HG03025 (cell line): ENCODE data around the gene BCAP31.
"Not testable (repeated sequence)": the region's sequence is repeated elsewhere in the genome, so short reads cannot be mapped to it uniquely, and the experiment has no call there.

Experiments used
- ATAC-seq: cut with Tn5 transposase; IDR thresholded peaks from one replicate; pipeline ENCODE4 v1.9.1; 2021; ENCODE audit warnings: mild to moderate bottlenecking, moderate library complexity; ENCODE audit not compliant: unreplicated experiment, low FRiP score

The BCAP31 gene

DNA sequence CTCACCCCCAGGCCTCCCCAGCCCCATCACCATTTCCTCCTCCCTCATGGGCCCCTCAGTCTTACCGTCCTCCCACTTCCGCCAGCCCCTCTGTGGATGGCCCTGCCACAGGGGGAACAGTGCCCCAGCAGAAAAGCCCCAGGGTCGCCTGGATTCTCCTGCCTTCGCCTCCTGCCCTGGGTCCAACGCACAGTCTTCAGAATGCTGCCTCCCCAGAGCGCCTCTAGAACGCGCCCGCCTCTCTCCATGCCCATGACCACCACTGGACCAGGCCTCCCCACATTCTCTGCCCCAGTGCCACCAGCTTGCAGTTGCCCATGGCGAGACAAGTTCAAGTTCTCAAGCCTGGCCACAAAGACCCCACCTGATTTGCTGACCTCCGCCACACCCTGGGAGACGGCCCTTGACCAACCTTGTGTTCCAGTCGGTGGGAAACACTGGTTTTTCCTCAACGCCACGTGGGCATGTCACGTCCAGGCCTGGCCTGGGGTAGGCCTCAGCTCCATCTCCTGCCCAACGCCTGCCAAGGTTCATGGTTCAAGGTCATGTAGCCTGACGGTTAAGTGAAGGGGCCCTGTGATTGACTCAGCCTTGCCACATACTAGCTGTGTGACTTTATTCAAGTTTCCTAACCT lies 39.2 kb upstream of the BCAP31 start:
- no peak for ATAC-seq

GRCh38 chrX:153762626-153763173 lies 38.5 kb upstream of the BCAP31 start:
- no peak for ATAC-seq

DNA sequence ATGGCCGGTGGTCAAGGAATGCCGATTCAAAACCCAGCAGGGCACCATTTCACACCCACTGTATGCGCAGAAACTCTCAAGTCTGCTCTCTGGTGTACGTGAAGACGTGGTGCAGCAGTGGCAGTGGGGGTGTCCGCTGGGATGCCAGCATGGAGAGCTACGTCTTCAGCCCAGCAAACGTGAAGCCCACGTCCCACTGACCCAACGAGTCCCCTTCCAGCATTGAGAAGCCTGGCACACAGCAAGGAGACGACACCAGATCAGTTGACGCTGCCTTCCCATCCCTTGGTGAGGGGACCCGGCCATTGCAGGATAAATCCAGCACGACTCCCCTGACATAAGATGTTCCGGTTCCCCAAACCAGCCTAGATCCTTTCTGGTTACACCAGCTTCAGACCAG lies 37.7 kb upstream of the BCAP31 start:
- no peak for ATAC-seq

DNA sequence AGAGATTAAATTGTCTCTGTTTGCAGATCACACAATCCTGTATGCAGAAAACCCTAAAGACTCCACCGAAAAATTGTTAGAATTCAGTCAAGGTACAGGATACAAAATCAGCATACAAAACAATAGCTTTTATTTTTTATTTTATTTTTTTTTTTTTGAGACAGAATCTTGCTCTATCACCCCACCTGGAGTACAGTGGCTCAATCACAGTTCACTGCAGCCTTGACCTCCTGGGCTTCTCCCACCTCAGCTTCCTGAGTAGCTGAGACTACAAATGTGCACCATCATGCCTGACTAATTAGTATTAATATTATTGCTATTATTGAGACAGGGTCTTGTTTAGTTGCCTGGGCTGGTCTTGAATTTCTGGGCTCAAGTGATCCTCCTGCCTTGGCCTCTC lies 30.9 kb upstream of the BCAP31 start:
- ATAC-seq, result no peak

- ATAC-seq, result no peak
These were observed 26.1 kb upstream of the BCAP31 start for GRCh38 chrX:153750127-153750774.

- not testable (repeated sequence) for ATAC-seq
These were observed 24.8 kb upstream of the BCAP31 start for GRCh38 chrX:153749017-153749416.

DNA sequence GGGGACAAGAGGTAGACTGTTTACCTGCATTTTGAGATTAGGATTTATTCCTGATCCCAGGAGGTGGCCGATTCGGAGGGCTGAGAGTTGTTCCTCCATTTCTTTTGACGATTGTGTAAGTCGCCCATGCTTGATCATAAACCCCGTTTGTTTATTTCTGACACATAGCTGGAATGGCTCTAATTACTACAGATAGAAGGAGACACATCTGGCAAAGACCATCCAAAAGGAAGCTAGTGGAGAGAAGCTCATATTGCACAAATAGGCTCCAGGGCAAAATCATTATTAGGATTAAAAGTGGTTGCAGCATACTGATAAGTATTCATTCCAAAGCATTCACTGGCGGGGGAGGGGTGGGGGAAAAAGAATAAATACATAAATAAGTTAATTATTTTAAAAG lies 22.8 kb upstream of the BCAP31 start:
- ATAC-seq, result not testable (repeated sequence)

DNA sequence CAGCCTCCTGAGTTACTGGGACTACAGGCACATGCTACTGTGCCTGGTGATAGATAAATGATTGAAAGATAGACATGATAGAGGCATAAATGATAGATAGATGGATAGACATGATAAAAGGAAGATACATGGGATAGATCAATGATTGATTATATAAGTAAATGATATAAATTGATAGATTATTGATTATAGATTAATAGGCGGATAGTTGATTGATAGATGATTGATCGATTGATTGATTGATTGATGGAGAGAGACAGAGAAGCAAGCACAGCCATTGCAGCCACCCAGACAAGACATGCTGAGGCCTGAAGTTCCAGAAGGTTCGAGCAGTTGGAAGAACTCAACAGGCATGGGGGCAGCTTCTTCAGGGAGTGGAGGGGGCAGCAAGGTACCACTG lies 22.2 kb upstream of the BCAP31 start:
- ATAC-seq, result no peak

- ATAC-seq, result not testable (repeated sequence)
These were observed 20.9 kb upstream of the BCAP31 start for GRCh38 chrX:153745067-153745433.

- ATAC-seq, result no peak
These were observed 20.3 kb upstream of the BCAP31 start for GRCh38 chrX:153744210-153745066.

DNA sequence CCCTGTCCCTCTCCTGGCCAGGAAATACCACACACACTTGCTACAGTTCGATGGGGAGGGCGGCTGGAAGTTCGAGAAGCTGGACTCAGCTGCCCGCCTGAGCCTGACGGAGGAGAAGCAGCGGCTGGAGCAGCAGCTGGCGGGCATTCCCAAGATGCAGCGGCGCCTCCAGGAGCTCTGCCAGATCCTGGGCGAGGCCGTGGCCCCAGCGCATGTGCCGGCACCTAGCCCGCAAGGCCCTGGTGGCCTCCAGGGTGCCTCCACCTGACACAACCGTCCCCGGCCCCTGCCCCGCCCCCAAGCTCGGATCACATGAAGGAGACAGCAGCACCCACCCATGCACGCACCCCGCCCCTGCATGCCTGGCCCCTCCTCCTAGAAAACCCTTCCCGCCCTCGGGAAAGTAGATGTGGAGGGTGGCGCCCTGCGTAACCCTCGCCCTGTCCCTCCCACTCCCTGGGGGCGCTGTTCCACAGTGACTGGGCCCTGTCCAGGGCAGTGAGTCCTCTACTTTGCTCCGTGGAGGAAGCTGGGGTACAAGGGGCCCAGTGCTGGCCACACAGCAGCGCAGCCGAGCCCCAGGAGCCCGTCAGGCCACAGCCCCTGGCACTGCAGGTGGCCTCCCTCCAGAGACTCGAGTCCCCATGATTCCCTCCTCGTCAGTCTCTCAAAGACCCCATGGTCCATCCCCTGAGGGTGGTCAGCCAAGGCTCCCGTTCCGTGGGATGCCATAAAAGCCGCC lies 19.5 kb upstream of the BCAP31 start:
- ATAC-seq, result not testable (repeated sequence)

- ATAC-seq, result not testable (repeated sequence)
These were observed 18.7 kb upstream of the BCAP31 start for GRCh38 chrX:153742796-153743467.

GRCh38 chrX:153742111-153742510 lies 17.9 kb upstream of the BCAP31 start:
- ATAC-seq, result not testable (repeated sequence)

DNA sequence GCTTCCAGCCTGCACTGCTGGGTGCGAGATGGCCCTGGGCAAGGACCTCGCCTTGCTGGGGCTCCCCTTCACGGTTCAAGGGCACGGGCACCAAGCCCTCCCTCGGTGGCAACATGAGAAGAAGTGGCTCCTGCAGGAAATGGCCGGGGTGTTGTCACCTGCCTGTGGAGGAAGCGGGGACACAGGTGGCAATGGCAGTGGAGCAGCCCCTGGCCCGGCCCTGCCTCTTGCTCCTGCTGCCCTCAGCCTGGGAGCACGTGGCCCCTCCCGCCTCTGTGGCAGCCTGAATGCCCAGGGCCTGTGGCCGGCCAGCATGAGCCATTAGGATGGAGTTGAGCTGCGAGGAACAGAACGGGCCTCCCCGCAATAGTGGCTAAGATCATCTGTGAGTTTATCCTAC lies 17.3 kb upstream of the BCAP31 start:
- no peak for ATAC-seq

GRCh38 chrX:153740631-153741222 lies 16.5 kb upstream of the BCAP31 start:
- no peak for ATAC-seq

DNA sequence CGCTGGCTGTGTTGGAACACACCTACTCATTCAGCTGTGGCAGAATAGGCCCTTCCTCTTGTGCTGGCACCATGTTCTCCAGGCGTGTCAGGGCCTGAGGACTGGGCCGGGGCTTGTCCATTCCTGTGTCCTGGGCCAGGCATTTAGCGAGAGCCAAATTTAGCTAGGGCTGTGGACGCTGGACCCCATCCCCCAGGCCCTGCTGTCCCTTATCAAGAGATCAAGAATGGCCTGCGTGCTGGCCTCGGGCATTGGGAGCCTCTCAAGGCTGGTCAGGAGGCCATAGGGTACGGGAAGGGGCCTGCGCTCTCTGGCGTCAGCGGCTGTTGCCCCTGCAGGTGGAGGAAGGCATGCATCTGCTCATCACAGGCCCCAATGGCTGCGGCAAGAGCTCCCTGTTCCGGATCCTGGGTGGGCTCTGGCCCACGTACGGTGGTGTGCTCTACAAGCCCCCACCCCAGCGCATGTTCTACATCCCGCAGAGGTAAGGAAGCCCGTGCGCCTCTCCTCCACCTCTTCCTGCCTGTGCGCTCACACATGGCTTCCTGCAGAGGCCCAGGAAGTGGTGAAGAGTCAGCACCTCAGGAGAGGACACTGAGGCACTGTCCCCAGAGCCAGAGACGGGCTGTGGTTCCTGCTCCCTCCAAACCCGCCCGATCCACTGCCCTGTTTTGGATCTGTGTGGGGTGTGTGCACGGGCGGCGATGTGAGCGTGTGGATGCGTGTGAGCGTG lies 15.7 kb upstream of the BCAP31 start:
- no peak for ATAC-seq

DNA sequence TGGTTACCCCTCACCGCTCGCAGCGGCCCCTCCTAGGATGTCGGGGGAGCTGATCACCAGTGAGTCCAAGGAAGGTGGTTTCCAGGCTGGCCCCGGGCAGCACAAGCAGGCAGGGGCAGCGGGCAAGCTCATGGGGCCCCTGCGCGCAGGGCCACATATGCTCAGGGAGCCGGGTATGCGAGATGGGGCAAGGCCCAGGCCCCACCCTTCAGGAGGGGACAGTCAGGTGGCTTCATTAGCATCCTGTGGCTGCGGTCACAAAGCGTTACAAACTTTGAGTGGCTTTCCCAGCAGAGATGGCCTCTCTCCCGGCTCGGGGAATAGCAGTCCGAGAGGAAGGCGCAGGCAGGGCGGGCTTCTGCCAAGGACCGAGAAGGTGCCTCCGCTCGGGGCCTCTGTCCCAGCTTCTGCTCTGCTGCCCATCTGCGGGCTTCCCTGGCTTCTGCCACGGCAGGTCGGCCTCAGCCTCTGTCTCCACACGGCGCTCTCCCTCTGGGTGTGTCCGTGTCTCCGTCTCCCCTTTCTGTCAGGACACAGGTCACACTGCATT lies 13.9 kb upstream of the BCAP31 start:
- no peak for ATAC-seq

- no peak for ATAC-seq
These were observed 12.8 kb upstream of the BCAP31 start for GRCh38 chrX:153736871-153737441.
